Immature natural killer cell (primary cell): ENCODE results near the gene ERVK3-1. TPM values are rescaled to one million over a fixed set of nuclear protein-coding genes. Genes with fewer than 3 reads are reported as not detected.
A peak's percentile ranks its signal among the peaks of the same experiment; 100 is the strongest.

Experiments used
- DNase-seq, 3 donors: peaks; one replicate each; pipeline ENCODE4 v3.0.0; 2022; ENCODE audit warnings: mixed read lengths in 1 of 3
- H3K27ac Mint-ChIP-seq, 6 donors: one replicate each; pipeline ENCODE4 v1.8.0; 2020; ENCODE audit warnings: mixed read lengths in 6 of 6, mild to moderate bottlenecking in 5 of 6, inconsistent platforms in 4 of 6, moderate library complexity in 3 of 6
- H3K27me3 Mint-ChIP-seq, 3 donors: one replicate each; pipeline ENCODE4 v1.8.0; 2020 to 2021; ENCODE audit warnings: low read depth in 3 of 3, mild to moderate bottlenecking in 3 of 3, mixed read lengths in 3 of 3, moderate library complexity in 3 of 3, inconsistent platforms in 1 of 3
- H3K36me3 Mint-ChIP-seq, 3 donors: one replicate each; pipeline ENCODE4 v1.8.0; 2020; ENCODE audit warnings: mixed read lengths in 3 of 3, inconsistent platforms in 2 of 3, mild to moderate bottlenecking in 2 of 3
- H3K4me1 Mint-ChIP-seq, 2 donors: one replicate each; pipeline ENCODE4 v1.8.0; 2020; ENCODE audit warnings: inconsistent platforms in 2 of 2, mild to moderate bottlenecking in 2 of 2, mixed read lengths in 2 of 2, moderate library complexity in 1 of 2
- H3K4me3 Mint-ChIP-seq, 5 donors: one replicate each; pipeline ENCODE4 v1.8.0; 2020; ENCODE audit warnings: mild to moderate bottlenecking in 5 of 5, mixed read lengths in 5 of 5, inconsistent platforms in 3 of 5, moderate library complexity in 3 of 5
- H3K9me3 Mint-ChIP-seq, 6 donors: one replicate each; pipeline ENCODE4 v1.8.0; 2020; ENCODE audit warnings: mild to moderate bottlenecking in 6 of 6, mixed read lengths in 6 of 6, inconsistent platforms in 4 of 6, moderate library complexity in 3 of 6
- polyA plus RNA-seq, 3 donors: library from polyadenylated mRNA; unstranded; fragments of 300-500 nt; fragmentation: Illumina TruSeq; gene quantifications; one replicate each; pipeline ENCODE4 v1.2.3, GENCODE V29; 2021

The ERVK3-1 gene
- polyA plus RNA-seq, 3 donors from 2014 or later = 76.5 to 113 (median 91.6) TPM

- Mint-ChIP-seq H3K36me3 (peaks cover 0 to 5% (median 3%) of the 10 kb centered on the region in 3 donors), H3K27me3 (peaks cover 2 to 7% (median 4%) of the 10 kb centered on the region in 3 donors), H3K4me3 (peak within 1 kb of the TSS in 1 of 5 donors; percentile 44), H3K9me3 (no peaks in the 10 kb centered on the region), H3K4me1 (peaks cover 8 to 10% of the 10 kb centered on the region in 2 donors), H3K27ac (no peak within 1 kb of the TSS)
- no peak for DNase-seq
Measured at GRCh38 chr19:58352760-58353671, 47.8 kb downstream of the ERVK3-1 start, which contains the start of gene A1BG. Gene A1BG (minus strand): TSS chr19:58353492. CDS start chr19:58353437, 55 bp downstream.

GRCh38 chr19:58353717-58354477 lies 48.7 kb downstream of the ERVK3-1 start:
- DNase-seq = no peak
- Mint-ChIP-seq H3K9me3 (no peaks in the 10 kb centered on the region), H3K4me1 (peaks cover 0 to 9% of the 10 kb centered on the region in 2 donors), H3K27me3 (peaks cover 0 to 7% (median 6%) of the 10 kb centered on the region in 3 donors), H3K36me3 (peaks cover 0 to 5% (median 3%) of the 10 kb centered on the region in 3 donors), H3K27ac (no peak overlapping the region), H3K4me3 (peak overlapping the region in 1 of 5 donors; percentile 44)

- peak overlapping the region in 1 of 5 donors; percentile 44 for H3K4me3 Mint-ChIP-seq
- H3K27ac Mint-ChIP-seq = no peak overlapping the region
- no peaks in the 10 kb centered on the region for H3K9me3 Mint-ChIP-seq
- peaks cover 0 to 2% (median 2%) of the 10 kb centered on the region in 3 donors for H3K36me3 Mint-ChIP-seq
- DNase-seq = no peak
- peaks cover 0 to 7% of the 10 kb centered on the region in 2 donors for H3K4me1 Mint-ChIP-seq
- peaks cover 0 to 6% (median 6%) of the 10 kb centered on the region in 3 donors for H3K27me3 Mint-ChIP-seq
Measured at GRCh38 chr19:58354478-58355030, 49.4 kb downstream of the ERVK3-1 start.

GRCh38 chr19:58355215-58355796 lies 50.1 kb downstream of the ERVK3-1 start:
- H3K36me3 Mint-ChIP-seq = no peaks in the 10 kb centered on the region
- no peak overlapping the region for H3K27ac Mint-ChIP-seq

GRCh38 chr19:58355908-58356765 lies 51.0 kb downstream of the ERVK3-1 start:
- Mint-ChIP-seq H3K27ac (no peak overlapping the region), H3K9me3 (no peaks in the 10 kb centered on the region), H3K27me3 (peaks cover 0 to 6% (median 4%) of the 10 kb centered on the region in 3 donors), H3K36me3 (no peaks in the 10 kb centered on the region), H3K4me1 (peaks cover 0 to 6% of the 10 kb centered on the region in 2 donors), H3K4me3 (peak overlapping the region; percentile 27 to 57 (median 40))
- peak; percentile 34 to 45 (median 42) for DNase-seq

More at GRCh38 chr19:58355215-58355796, 50.1 kb downstream of the ERVK3-1 start:
- Mint-ChIP-seq H3K4me1 (peaks cover 0 to 6% of the 10 kb centered on the region in 2 donors), H3K9me3 (no peaks in the 10 kb centered on the region), H3K27me3 (peaks cover 0 to 7% (median 4%) of the 10 kb centered on the region in 3 donors), H3K4me3 (peak overlapping the region in 4 of 5 donors; percentile 21 to 35 (median 31))
- no peak for DNase-seq

GRCh38 chr19:58356766-58357480 lies 51.7 kb downstream of the ERVK3-1 start:
- Mint-ChIP-seq H3K27me3 (peaks cover 2 to 12% (median 4%) of the 10 kb centered on the region in 3 donors), H3K4me3 (peak overlapping the region; percentile 21 to 57 (median 32)), H3K27ac (no peak overlapping the region), H3K9me3 (no peaks in the 10 kb centered on the region), H3K36me3 (no peaks in the 10 kb centered on the region), H3K4me1 (peaks cover 4 to 9% of the 10 kb centered on the region in 2 donors)
- no peak for DNase-seq

GRCh38 chr19:58357481-58358145 lies 52.4 kb downstream of the ERVK3-1 start:
- DNase-seq = no peak
- Mint-ChIP-seq H3K27ac (no peak overlapping the region), H3K4me1 (peaks cover 8 to 14% of the 10 kb centered on the region in 2 donors), H3K27me3 (peaks cover 6 to 18% (median 7%) of the 10 kb centered on the region in 3 donors), H3K4me3 (peak overlapping the region in 1 of 5 donors; percentile 15), H3K36me3 (no peaks in the 10 kb centered on the region), H3K9me3 (no peaks in the 10 kb centered on the region)

GRCh38 chr19:58361900-58362271 lies 56.7 kb downstream of the ERVK3-1 start:
- Mint-ChIP-seq H3K36me3 (no peaks in the 10 kb centered on the region), H3K4me1 (peaks cover 8 to 18% of the 10 kb centered on the region in 2 donors), H3K27ac (peak overlapping the region; percentile 96 to 99 (median 98)), H3K4me3 (peak overlapping the region; percentile 90 to 99 (median 96)), H3K27me3 (peaks cover 9 to 24% (median 11%) of the 10 kb centered on the region in 3 donors), H3K9me3 (no peaks in the 10 kb centered on the region)
- peak in 2 of 3 donors; percentile 65 for DNase-seq

- Mint-ChIP-seq H3K4me1 (peaks cover 8 to 18% of the 10 kb centered on the region in 2 donors), H3K27ac (peak within 1 kb of the TSS; percentile 96 to 99 (median 98)), H3K27me3 (peaks cover 9 to 24% (median 11%) of the 10 kb centered on the region in 3 donors), H3K9me3 (no peaks in the 10 kb centered on the region), H3K36me3 (no peaks in the 10 kb centered on the region), H3K4me3 (peak within 1 kb of the TSS; percentile 90 to 99 (median 96))
- DNase-seq = peak; percentile 97 to 98 (median 97)
Measured at GRCh38 chr19:58362272-58362994, 57.3 kb downstream of the ERVK3-1 start, which contains the start of gene ZNF497. Gene ZNF497 (minus strand): TSS chr19:58362751. CDS start chr19:58357635, 5,116 bp downstream.

GRCh38 chr19:58364146-58364545 lies 59.0 kb downstream of the ERVK3-1 start:
- H3K4me3 Mint-ChIP-seq = peak overlapping the region in 3 of 5 donors; percentile 27 to 46 (median 32)
- H3K27me3 Mint-ChIP-seq = peaks cover 9 to 22% (median 11%) of the 10 kb centered on the region in 3 donors
- DNase-seq = no peak
- peak overlapping the region in 2 of 6 donors; percentile 57 for H3K27ac Mint-ChIP-seq
- no peaks in the 10 kb centered on the region for H3K9me3 Mint-ChIP-seq
- H3K4me1 Mint-ChIP-seq = peaks cover 8 to 15% of the 10 kb centered on the region in 2 donors
- H3K36me3 Mint-ChIP-seq = no peaks in the 10 kb centered on the region
